ENCODE data around the gene AHRR.

Gene AHRR

GRCh38 chr5:446066-446882 lies 124.8 kb downstream of the AHRR start:
- DNase-seq, result no peak

GRCh38 chr5:446883-447263 lies 125.4 kb downstream of the AHRR start:
- peak; percentile 19 for DNase-seq

DNA sequence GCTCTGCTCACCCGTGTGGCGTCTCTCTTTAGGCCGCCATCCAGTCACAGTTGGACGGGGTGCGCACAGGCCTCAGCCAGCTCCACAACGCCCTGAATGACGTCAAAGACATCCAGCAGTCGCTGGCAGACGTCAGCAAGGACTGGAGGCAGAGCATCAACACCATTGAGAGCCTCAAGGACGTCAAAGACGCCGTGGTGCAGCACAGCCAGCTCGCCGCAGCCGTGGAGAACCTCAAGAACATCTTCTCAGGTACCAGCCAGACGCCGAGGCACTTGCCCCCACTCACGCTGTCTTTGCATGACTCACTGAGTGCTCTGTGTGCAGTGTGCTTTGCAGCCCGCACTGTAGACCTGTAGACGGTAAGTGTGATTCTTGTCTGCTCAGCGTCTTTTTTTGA lies 126.0 kb downstream of the AHRR start:
- no peak for DNase-seq

DNA sequence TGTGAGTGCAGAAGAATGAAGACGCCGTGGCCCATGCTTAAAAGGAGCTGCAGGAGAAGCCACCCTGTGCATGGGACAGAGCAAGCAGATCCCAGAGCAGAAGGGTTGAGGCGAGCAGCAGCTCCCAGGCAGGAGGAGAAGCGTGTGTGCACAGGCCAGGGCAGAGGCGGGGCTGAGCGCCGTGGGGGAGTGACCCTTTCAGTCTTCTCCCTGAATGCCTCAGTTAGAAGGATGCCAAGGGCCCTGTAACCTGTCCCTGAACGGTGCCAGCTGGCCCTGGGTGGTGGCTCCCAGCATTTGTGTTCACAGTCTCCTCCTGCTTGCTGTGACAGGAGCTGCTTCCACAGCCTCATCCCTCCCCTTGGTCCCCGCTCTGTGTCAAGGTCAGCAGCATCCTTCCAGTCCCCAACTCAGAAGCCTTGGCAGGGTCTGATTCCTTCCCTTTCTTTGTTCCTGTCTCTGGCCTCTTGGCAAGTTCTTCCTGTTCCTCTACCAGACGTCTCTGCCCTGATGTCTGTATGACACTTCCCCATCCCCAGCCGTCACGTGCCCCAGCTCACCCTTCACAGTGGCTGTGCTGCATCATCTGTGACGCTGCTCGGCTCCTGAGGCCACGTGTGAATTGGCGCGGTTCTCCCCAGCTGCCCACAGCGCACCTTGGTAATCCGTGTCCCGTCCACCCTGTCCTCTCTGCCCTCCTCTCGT lies 126.7 kb downstream of the AHRR start:
- DNase-seq, result no peak

DNA sequence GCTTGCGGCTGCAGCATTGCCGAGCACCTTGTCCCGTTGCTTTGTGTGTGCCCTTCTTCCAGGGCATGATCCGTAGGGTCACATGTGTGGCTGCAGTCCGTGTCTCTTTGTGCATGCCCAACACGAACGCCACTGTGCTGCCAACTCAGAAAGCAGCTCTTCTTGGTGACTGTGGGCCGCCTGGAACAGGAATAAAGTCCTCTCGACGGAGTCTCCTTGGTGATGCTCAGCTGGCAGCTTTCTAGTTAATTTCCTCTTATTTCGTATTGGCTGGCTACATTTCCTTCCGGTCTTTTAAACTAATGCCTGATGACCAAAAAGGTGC lies 127.2 kb downstream of the AHRR start:
- no peak for DNase-seq

DNA sequence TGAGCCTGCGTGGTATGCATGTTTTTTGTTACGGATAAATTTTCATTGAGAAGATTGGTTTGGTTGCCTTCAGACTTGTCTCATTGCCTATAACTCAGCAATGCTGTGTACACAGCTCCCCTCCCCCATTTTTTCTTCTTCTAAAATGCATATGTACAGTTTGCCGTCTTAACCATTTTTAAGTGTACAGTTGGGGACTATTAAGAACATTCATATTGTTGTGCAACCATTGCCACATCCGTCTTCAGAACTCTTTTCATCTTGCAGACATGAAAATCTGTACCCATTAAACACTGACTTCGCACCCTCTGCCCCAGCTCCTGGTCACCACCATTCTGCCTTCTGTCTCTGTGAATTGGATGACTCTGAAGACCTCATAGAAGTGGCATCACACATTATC lies 127.6 kb downstream of the AHRR start:
- DNase-seq, result no peak

DNA sequence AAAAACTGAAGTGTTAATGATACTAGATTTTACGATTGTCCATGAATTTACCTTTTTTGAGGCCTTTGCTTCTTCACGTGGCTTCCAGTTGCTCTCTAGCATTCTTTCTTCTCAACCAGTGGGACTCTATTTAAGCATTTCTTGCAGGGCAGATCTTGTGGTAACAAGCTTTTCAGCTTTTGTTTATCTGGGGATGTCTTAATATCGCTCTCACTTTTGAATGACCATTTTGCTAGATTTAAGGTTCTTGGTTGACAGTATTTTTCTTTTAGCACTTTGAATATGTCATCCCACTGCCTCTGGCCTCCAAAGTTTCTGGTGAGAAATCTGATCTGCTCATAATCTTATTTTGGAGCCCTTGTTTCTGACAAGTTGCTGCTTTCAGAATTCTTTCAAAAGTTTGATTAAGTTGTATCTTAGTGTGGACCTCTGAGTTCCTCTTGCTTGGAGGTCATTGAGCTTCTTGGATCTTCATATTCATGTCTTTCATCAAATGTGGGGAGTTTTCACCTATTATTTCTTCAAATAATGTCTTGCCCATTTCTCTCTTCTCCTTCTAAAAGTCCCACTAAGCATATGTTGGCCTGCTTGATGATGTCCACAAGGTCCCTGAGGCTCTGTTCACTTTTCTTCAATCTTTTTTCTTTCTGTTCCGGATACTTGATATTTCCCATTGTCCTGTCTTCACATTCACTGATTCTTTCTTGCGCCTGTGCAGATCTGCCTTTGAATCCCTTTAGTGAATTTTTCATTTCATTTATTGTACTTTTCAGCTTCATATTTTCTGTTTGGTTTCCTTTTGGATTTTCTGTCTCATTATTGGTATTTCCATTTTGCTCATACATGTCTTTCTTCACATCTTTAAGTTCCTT lies 130.3 kb downstream of the AHRR start:
- no peak for DNase-seq

GRCh38 chr5:452978-453710 lies 131.6 kb downstream of the AHRR start:
- no peak for DNase-seq

DNA sequence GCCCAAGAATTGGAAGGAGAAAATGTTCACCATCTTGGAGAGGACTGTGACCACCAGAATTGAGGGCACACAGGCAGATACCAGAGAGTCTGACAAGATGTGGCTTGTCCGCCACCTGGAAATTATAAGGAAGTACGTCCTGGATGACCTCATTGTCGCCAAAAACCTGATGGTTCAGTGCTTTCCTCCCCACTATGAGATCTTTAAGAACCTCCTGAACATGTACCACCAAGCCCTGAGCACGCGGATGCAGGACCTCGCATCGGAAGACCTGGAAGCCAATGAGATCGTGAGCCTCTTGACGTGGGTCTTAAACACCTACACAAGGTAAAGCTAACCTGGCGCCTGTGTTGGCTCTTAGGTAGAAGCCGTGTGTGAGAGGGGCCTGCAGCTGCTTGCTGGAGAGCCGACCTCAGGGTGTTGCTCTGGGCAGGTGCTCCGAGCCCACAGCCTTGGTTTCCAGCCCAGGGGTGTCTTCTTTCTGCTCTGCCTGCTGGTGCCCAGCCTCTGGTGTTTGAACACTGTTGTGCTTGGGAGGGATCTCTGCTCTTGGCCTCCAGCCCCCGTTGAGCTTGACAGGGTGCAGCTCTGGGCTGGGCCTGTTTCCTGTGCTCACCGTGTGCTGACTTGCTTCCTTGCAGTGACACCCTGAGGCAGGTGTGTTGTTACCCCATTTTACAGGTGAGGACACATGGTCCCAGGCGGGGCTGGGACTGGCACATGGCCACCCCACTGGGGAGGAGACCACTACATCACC lies 132.4 kb downstream of the AHRR start:
- no peak for DNase-seq

DNA sequence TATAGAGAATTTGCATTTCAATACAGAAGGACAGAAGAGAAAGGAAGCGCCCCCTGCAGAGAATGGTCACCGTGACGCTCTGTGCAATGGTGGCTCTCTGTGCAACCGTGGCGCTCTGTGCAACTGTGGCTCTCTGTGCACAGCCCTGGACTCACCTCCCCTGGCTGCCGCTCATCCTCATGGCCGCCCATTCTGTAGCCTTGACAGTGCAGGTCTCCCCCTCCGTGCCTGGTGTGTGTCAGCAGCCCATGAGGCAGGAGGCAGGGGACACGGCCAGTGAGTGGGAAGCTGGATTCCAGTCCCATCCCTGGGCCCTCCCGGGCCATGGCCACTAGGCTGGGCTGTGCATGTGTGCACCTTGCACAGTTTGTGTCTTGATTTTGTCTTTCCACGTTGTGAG lies 133.4 kb downstream of the AHRR start:
- no peak for DNase-seq

- DNase-seq, result no peak
These were observed 134.3 kb downstream of the AHRR start for GRCh38 chr5:455806-456205.

DNA sequence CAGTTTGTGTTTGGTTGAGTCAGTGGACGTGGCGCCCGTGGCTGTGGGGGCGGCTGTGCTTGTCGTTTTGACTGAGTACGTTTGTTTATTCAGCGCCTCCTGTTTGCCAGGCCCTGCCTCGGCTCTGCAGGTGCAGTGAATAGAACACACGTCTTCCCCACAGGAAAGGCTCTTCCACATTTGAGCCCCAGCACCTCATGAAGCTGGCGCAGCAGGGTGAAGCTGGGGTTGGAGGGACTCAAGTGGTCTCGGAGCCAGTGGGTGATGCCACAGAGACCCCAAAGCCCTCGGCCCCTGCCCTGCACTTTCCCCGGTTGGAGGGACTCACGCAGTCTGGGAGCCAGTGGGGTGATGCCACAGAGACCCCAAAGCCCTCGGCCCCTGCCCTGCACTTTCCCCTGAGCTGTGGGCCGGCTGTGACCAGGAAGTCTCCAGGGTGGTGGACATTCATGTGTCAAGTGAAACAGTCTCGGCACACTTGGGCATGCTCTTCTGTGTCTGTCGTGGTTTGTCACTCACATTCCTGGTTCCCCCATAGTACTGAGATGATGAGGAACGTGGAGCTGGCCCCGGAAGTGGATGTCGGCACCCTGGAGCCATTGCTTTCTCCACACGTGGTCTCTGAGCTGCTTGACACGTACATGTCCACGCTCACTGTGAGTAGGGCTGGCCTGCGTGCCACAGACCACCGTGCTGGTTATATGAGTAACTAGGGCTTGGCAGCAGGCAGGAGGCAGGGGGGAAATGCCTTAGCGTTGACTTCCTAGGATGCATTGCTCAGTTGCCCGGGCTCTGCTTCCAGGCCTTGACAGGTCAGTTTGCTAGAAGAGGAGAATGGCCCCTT lies 135.1 kb downstream of the AHRR start:
- no peak for DNase-seq

DNA sequence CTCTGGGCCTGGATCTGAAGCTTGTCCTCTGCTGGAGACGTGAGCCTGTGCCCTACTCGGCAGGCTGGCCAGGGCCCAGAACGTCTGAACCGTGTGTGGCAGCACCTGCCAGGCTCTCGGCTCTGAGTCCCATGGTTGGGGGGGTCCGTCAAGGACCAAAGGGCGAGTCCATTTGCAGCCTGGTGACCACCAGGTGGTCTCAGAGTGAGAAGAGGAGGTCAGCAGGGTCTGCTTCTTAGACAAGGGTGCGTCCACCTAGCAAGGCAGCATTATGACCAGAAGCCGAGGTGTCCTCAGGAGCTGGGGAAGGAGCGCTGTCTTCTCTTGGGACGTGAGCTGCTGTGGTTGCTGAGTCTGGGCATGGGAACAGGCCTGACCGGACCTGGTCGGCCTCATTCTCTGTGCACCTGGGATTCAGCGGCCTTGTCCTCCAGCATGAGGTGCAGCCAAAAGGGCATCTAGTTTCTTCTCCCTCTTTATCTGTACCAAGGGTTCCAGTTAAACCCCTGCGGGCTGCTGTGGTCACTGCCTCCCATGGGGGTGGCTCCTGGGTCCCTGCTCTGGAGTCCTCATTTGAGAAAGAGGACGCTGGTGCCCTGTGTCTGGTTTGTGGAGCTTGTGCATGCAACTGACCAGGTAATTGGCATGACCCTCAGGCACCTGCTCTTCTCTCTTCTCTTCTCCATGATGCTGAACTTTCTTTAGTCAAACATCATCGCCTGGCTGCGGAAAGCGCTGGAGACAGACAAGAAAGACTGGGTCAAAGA lies 135.9 kb downstream of the AHRR start:
- no peak for DNase-seq

DNA sequence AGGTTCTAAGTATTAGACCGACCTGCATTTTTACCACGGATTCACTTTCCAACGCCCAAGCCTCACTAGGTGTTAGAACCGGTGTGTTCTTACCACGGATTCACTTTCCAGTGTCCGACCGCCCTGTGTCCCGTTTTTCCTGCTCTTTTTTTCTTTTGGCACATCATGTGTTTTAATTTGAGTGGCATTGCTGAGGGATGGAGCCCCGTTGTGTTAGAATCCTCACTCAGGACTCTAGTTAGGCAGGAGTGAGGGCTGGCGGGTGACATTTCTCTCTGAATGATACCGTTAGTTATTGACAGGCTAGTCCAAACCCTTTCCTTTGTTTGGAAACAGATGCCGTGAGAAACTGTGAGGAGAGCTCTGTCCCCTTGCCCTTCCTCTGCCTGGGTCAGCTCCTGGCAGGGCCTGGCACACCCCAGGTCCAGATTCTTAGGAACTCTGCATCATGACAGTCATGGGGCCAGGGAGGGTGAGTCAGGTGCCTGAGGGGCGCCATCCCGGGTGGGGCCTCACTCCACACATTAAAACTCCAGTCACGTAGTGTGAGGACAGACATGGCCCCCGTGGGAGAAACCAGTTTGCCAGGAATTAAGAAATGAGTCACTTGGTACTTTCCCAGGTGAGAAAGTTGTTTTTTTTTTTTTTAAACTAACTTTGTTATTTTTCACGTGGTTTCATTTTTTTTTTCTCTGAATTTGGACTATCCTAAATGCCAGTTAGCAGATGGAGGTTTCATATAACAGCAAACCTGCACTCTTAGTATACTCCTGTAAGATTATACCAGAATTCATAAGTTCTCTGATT lies 137.2 kb downstream of the AHRR start:
- DNase-seq, result peak; percentile 19

- DNase-seq, result no peak
These were observed 138.2 kb downstream of the AHRR start for GRCh38 chr5:459562-460272.

DNA sequence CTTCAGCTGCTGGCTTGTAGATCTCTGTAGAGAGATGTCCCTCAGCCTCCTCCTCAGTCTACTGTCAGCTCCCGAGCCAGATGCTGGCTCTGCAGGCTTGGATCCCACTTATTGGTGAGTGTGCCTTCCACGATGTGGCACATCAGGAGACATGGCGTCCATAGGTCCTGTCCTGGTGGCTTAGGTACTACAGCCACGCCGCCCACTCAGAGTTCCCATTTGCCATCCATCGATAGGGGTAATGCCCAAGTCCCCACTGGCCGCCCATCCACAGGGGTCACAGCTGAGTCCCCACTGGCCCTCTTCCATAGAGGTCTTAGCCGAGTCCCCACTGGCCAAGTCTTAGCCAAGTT lies 138.7 kb downstream of the AHRR start:
- no peak for DNase-seq

GRCh38 chr5:462051-462481 lies 140.6 kb downstream of the AHRR start:
- no peak for DNase-seq

DNA sequence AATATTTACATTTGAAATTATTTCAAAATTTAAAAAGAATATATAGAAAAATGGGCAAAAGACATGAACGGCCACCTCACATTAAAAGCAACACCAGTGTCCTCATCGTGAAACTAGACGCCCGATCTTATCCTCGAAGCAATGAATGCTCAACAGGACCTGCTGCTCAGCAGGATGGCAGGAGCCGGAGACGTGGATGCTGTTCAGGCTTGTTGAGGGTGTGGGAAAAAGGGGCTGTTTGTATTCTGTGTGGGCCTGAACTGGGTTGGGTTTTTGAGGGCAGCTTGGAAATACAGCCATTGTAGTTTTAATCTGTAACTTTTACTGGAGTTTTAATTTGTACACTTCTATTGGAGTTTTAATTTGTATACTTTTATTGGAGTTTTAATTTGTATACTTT lies 141.8 kb downstream of the AHRR start:
- DNase-seq, result no peak

DNA sequence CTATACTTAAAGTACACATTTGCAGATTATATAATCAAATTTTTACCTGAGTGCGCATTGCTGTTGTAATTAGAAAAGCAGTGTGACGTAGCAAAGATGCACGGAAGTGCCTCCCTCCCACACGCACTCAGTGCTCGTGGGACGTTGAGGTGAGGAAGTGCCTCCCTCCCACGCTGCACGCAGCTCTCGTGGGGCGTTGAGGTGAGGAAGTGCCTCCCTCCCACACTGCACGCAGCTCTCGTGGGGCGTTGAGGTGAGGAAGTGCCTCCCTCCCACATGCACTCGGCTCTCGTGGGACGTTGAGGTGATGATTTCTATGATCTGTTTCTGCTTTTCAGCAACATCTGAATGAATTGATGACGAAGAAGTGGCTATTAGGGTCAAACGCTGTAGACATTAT lies 142.4 kb downstream of the AHRR start:
- no peak for DNase-seq

Data from fibroblast of skin of right quadriceps (primary cell).